HL-60 (cell line): ENCODE data around the gene DYNC1I1.
A peak's percentile ranks its signal among the peaks of the same experiment; 100 is the strongest.

Experiments
- DNase-seq, 2 experiments: peaks; one replicate each; pipeline ENCODE4 v3.0.0-alpha.2; 2010 to 2020; ENCODE audit warnings: low read depth in 1 of 2, low spot score in 1 of 2
- H3K27ac ChIP-seq: fragments of 250-450 bp; sonication (Bioruptor Pico); replicated peaks from 2 replicates; pipeline ENCODE4 v1.5.1; 2020; ENCODE audit warnings: mild to moderate bottlenecking, moderate library complexity
- H3K27me3 ChIP-seq: fragments of 250-450 bp; sonication (Bioruptor Pico); 2 replicates; pipeline ENCODE4 v1.5.1; 2021; ENCODE audit warnings: mild to moderate bottlenecking, moderate library complexity; ENCODE audit not compliant: insufficient read depth, poor library complexity, severe bottlenecking
- H3K4me3 ChIP-seq: replicated peaks from 2 replicates; pipeline ENCODE4 v1.5.1; 2011; ENCODE audit warnings: mild to moderate bottlenecking, control low read depth, low read length; ENCODE audit not compliant: insufficient read depth
- GABPA ChIP-seq: IDR thresholded peaks from 2 replicates; pipeline ENCODE4 v1.6.1; 2012; ENCODE audit warnings: low read depth
- POLR2AphosphoS5 ChIP-seq: IDR thresholded peaks from 2 replicates; pipeline ENCODE4 v1.6.1; 2012; ENCODE audit warnings: low read depth
- SPI1 ChIP-seq: IDR thresholded peaks from 2 replicates; pipeline ENCODE4 v1.6.1; 2012; ENCODE audit warnings: low read depth, mild to moderate bottlenecking, borderline replicate concordance
- TF ChIP-seq, protein P1 (sequence below): IDR thresholded peaks from one replicate; pipeline ENCODE4 v1.5.1; 2011; ENCODE audit warnings: low read length, control low read depth, inconsistent platforms; ENCODE audit not compliant: insufficient read depth
- TF ChIP-seq, protein P2 (sequence below): IDR thresholded peaks from 2 replicates; pipeline ENCODE4 v1.6.1; 2012; ENCODE audit warnings: low read depth; ENCODE audit not compliant: insufficient replicate concordance

Gene DYNC1I1

DNA sequence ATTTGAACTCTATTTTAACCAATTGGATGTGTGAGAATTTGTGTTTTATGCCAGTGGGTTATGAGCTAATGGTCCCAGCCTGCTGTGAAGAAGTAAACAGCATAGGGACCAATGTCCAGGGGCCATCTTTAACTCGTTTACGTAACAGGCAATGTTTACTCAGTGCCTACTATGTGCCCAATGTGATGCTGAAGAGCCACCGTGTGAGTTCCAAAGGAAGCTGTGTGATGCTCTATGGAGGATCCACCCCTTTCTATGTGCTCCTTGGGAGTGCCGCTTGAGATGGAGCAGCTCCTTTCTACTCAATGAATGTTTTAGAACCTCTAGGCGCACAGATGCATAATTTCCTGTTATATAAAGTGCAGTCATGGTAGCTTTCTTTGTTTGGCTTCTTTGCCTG is 21.3 kb downstream of the DYNC1I1 start:
- TF ChIP-seq GABPA: no peak
- no peak for TF ChIP-seq POLR2AphosphoS5
- TF ChIP-seq, protein P1, sequence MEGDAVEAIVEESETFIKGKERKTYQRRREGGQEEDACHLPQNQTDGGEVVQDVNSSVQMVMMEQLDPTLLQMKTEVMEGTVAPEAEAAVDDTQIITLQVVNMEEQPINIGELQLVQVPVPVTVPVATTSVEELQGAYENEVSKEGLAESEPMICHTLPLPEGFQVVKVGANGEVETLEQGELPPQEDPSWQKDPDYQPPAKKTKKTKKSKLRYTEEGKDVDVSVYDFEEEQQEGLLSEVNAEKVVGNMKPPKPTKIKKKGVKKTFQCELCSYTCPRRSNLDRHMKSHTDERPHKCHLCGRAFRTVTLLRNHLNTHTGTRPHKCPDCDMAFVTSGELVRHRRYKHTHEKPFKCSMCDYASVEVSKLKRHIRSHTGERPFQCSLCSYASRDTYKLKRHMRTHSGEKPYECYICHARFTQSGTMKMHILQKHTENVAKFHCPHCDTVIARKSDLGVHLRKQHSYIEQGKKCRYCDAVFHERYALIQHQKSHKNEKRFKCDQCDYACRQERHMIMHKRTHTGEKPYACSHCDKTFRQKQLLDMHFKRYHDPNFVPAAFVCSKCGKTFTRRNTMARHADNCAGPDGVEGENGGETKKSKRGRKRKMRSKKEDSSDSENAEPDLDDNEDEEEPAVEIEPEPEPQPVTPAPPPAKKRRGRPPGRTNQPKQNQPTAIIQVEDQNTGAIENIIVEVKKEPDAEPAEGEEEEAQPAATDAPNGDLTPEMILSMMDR: no peak
- TF ChIP-seq, protein P2, sequence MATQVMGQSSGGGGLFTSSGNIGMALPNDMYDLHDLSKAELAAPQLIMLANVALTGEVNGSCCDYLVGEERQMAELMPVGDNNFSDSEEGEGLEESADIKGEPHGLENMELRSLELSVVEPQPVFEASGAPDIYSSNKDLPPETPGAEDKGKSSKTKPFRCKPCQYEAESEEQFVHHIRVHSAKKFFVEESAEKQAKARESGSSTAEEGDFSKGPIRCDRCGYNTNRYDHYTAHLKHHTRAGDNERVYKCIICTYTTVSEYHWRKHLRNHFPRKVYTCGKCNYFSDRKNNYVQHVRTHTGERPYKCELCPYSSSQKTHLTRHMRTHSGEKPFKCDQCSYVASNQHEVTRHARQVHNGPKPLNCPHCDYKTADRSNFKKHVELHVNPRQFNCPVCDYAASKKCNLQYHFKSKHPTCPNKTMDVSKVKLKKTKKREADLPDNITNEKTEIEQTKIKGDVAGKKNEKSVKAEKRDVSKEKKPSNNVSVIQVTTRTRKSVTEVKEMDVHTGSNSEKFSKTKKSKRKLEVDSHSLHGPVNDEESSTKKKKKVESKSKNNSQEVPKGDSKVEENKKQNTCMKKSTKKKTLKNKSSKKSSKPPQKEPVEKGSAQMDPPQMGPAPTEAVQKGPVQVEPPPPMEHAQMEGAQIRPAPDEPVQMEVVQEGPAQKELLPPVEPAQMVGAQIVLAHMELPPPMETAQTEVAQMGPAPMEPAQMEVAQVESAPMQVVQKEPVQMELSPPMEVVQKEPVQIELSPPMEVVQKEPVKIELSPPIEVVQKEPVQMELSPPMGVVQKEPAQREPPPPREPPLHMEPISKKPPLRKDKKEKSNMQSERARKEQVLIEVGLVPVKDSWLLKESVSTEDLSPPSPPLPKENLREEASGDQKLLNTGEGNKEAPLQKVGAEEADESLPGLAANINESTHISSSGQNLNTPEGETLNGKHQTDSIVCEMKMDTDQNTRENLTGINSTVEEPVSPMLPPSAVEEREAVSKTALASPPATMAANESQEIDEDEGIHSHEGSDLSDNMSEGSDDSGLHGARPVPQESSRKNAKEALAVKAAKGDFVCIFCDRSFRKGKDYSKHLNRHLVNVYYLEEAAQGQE: no peak
- no peak for TF ChIP-seq SPI1
- no peak overlapping the region for H3K27ac ChIP-seq

DNA sequence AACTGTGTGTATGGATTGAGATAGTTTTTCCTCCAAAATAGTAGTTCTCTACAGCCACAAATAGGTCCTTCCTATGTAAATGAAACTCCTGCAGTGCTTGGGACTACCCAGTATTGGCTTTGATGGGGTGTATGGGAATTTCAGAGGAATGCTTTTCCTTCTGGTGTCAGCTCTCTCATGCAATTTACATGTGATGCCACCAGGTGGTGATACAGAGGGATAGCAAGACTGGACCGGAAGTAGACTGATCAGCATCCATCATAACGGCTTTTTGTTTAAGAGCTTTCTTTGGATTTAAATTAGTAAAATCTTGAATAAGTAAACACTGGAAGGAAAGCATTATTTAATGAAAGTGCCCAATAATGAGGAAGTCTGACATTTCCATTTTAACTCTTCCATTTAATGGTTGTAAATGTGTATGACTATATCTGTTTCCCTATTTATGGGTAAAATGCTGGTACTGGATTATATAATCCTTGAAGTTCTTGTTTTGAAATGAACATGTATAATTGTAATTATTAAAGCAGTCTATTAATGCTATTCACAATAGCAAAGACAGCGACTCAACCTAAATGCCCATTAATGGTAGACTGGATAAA is 22.7 kb downstream of the DYNC1I1 start:
- DNase-seq: peak; percentile 12 to 26
- Histone ChIP-seq H3K27ac (no peak overlapping the region), H3K27me3 (no peaks in the 10 kb centered on the region), H3K4me3 (no peak overlapping the region)
- no peak for TF ChIP-seq POLR2AphosphoS5
- TF ChIP-seq, protein P1: peak; percentile 43
- TF ChIP-seq, protein P2: no peak
- no peak for TF ChIP-seq SPI1
- no peak for TF ChIP-seq GABPA

More for the DNA sequence above, 21.3 kb downstream of the DYNC1I1 start:
- Histone ChIP-seq H3K4me3 (no peak overlapping the region), H3K27me3 (no peaks in the 10 kb centered on the region)
- no peak for DNase-seq

DNA sequence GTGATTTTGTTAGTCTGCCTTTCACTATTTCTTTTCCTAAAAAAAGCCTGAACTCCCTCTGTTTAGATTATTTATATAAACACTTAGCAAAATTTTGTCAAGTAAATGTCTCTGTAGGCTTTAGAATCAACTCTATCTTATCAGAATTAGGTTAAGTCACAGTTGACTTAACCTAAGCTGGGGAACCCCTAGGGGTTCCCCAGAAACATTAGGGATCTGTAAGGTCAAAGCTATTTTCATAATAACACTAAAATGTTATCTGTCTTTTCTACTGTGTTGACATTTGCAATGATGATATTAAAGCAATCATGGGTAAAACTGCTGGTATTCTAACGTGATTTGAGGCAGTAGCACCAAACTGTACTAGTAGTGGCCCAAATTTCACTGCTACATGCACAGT is 24.3 kb downstream of the DYNC1I1 start:
- H3K27me3 ChIP-seq: no peaks in the 10 kb centered on the region
- no peak overlapping the region for H3K4me3 ChIP-seq
- TF ChIP-seq POLR2AphosphoS5: no peak
- TF ChIP-seq GABPA: no peak
- TF ChIP-seq, protein P2: no peak
- TF ChIP-seq, protein P1: no peak
- no peak for TF ChIP-seq SPI1
- H3K27ac ChIP-seq: no peak overlapping the region
- no peak for DNase-seq
